GM13977 (cell line): ENCODE results near the gene SUPT3H.

ENCODE experiments used
- DNase-seq: peaks from one replicate; pipeline ENCODE4 v3.0.0; 2012; ENCODE audit warnings: low spot score
- CTCF ChIP-seq: IDR thresholded peaks from 2 replicates; pipeline ENCODE4 v1.5.1; 2012; ENCODE audit warnings: mild to moderate bottlenecking, control low read depth; ENCODE audit not compliant: insufficient read depth; ENCODE audit errors: extremely low read depth, missing control alignments
- in situ Hi-C: fragments of 300-500 bp; cut with MboI; formaldehyde crosslinking; loops from one replicate; pipeline ENCODE4 v1.12.0; 2022; ENCODE audit warnings: low sequenced_read_pairs, low pct_unique_long_range_greater_than_20kb, mixed read lengths, inconsistent platforms; ENCODE audit not compliant: unreplicated experiment

Gene SUPT3H

GRCh38 chr6:44789061-44789460, 588.7 kb downstream of the SUPT3H start:
- TF ChIP-seq CTCF = no peak
- in situ Hi-C loops = no loop called here

GRCh38 chr6:44788387-44788981, 589.2 kb downstream of the SUPT3H start:
- TF ChIP-seq CTCF = no peak
- in situ Hi-C loops = no loop called here
- DNase-seq = no peak

More at GRCh38 chr6:44789061-44789460, 588.7 kb downstream of the SUPT3H start:
- DNase-seq = no peak

- in situ Hi-C loops = no loop called here
- TF ChIP-seq CTCF = no peak
- no peak for DNase-seq
Measured at GRCh38 chr6:44787254-44787834, 590.4 kb downstream of the SUPT3H start.

- no peak for TF ChIP-seq CTCF
- in situ Hi-C loops = no loop called here
- no peak for DNase-seq
Measured at GRCh38 chr6:44785130-44785529, 592.6 kb downstream of the SUPT3H start.

GRCh38 chr6:44784195-44784594, 593.5 kb downstream of the SUPT3H start:
- no peak for DNase-seq
- in situ Hi-C loops = no loop called here
- TF ChIP-seq CTCF = no peak

GRCh38 chr6:44782892-44783291, 594.8 kb downstream of the SUPT3H start:
- no peak for DNase-seq
- in situ Hi-C loops = no loop called here
- TF ChIP-seq CTCF = no peak
